Measurements from ENCODE around the gene PRX.

Gene PRX

GRCh38 chr19:40394816-40395210, 18.4 kb downstream of the PRX start:
- Mint-ChIP-seq H3K27me3 (ENCODE audit: low read depth) (peaks cover 5% of the 10 kb centered on the region), H3K4me3 (no peak overlapping the region), H3K36me3 (ENCODE audit: low read depth) (peaks cover 7% of the 10 kb centered on the region), H3K4me1 (peaks cover 8% of the 10 kb centered on the region), H3K9me3 (no peaks in the 10 kb centered on the region), H3K27ac (no peak overlapping the region)
- TF ChIP-seq CTCF (IDR thresholded peaks at IDR 0.05; ENCODE audit: unreplicated experiment in 3 of 3) = no peak

- H3K27ac Mint-ChIP-seq = no peak overlapping the region
- H3K9me3 Mint-ChIP-seq = no peaks in the 10 kb centered on the region
- H3K27me3 Mint-ChIP-seq (ENCODE audit: low read depth) = peaks cover 5% of the 10 kb centered on the region
- H3K4me1 Mint-ChIP-seq = peaks cover 3% of the 10 kb centered on the region
- no peak for TF ChIP-seq CTCF (IDR thresholded peaks at IDR 0.05; ENCODE audit: unreplicated experiment in 3 of 3)
- peaks cover 3% of the 10 kb centered on the region for H3K36me3 Mint-ChIP-seq (ENCODE audit: low read depth)
- no peak overlapping the region for H3K4me3 Mint-ChIP-seq
Measured at GRCh38 chr19:40393894-40394815, 19.0 kb downstream of the PRX start.

GRCh38 chr19:40392894-40393517, 20.2 kb downstream of the PRX start:
- H3K4me1 Mint-ChIP-seq = no peaks in the 10 kb centered on the region
- H3K27ac Mint-ChIP-seq = no peak overlapping the region
- H3K27me3 Mint-ChIP-seq (ENCODE audit: low read depth) = peaks cover 5% of the 10 kb centered on the region

GRCh38 chr19:40392123-40392522, 21.1 kb downstream of the PRX start:
- H3K27me3 Mint-ChIP-seq (ENCODE audit: low read depth) = peaks cover 5% of the 10 kb centered on the region
- H3K4me1 Mint-ChIP-seq = peaks cover 2% of the 10 kb centered on the region
- TF ChIP-seq CTCF (IDR thresholded peaks at IDR 0.05; ENCODE audit: unreplicated experiment in 3 of 3) = no peak
- H3K36me3 Mint-ChIP-seq (ENCODE audit: low read depth) = no peaks in the 10 kb centered on the region
- H3K27ac Mint-ChIP-seq = no peak overlapping the region
- H3K9me3 Mint-ChIP-seq = no peaks in the 10 kb centered on the region
- H3K4me3 Mint-ChIP-seq = no peak overlapping the region

More at GRCh38 chr19:40392894-40393517, 20.2 kb downstream of the PRX start:
- TF ChIP-seq CTCF (IDR thresholded peaks at IDR 0.05; ENCODE audit: unreplicated experiment in 3 of 3) = no peak
- no peaks in the 10 kb centered on the region for H3K36me3 Mint-ChIP-seq (ENCODE audit: low read depth)
- H3K4me3 Mint-ChIP-seq = no peak overlapping the region
- H3K9me3 Mint-ChIP-seq = no peaks in the 10 kb centered on the region

GRCh38 chr19:40390084-40390742, 23.0 kb downstream of the PRX start, which contains the start of gene HIPK4:
TSS of gene HIPK4 (minus strand) at chr19:40390181. CDS start at chr19:40389902, 279 bp downstream.
- Mint-ChIP-seq H3K27ac (no peak within 1 kb of the TSS), H3K9me3 (no peaks in the 10 kb centered on the region), H3K27me3 (ENCODE audit: low read depth) (no peaks in the 10 kb centered on the region)

More at GRCh38 chr19:40390084-40390742, 23.0 kb downstream of the PRX start, which contains the start of gene HIPK4:
- Mint-ChIP-seq H3K36me3 (ENCODE audit: low read depth) (no peaks in the 10 kb centered on the region), H3K4me3 (no peak within 1 kb of the TSS), H3K4me1 (peaks cover 6% of the 10 kb centered on the region)
- TF ChIP-seq CTCF (IDR thresholded peaks at IDR 0.05; ENCODE audit: unreplicated experiment in 3 of 3) = no peak

All from nephron (organoid).